Subcutaneous adipose tissue (tissue), 4 donors: ENCODE data around the gene SPI1. TPM values are rescaled to one million over a fixed set of nuclear protein-coding genes. Genes with fewer than 3 reads are reported as not detected.

Experiments
- CTCF ChIP-seq: fragments of 450-650 bp; IDR thresholded peaks from one replicate; pipeline ENCODE4 v1.5.1; 2016; ENCODE audit warnings: low read depth, mild to moderate bottlenecking, control low read depth, antibody characterized with exemption, moderate library complexity
- total RNA-seq, 4 donors: library from RNA; depleted of rRNA; stranded (reverse); fragments of >200 nt; gene quantifications; one replicate each; pipeline ENCODE4 v1.1.0, GENCODE V29; 2016

SPI1 gene
- total RNA-seq, 4 donors from 2014 or later = 20.3 to 92.3 (median 32.6) TPM

GRCh38 chr11:47328449-47329390 is 49.6 kb downstream of the SPI1 start:
- no peak for TF ChIP-seq CTCF

- no peak for TF ChIP-seq CTCF
Measured at GRCh38 chr11:47327949-47328348, 50.4 kb downstream of the SPI1 start.

GRCh38 chr11:47327025-47327424 is 51.3 kb downstream of the SPI1 start:
- no peak for TF ChIP-seq CTCF

DNA sequence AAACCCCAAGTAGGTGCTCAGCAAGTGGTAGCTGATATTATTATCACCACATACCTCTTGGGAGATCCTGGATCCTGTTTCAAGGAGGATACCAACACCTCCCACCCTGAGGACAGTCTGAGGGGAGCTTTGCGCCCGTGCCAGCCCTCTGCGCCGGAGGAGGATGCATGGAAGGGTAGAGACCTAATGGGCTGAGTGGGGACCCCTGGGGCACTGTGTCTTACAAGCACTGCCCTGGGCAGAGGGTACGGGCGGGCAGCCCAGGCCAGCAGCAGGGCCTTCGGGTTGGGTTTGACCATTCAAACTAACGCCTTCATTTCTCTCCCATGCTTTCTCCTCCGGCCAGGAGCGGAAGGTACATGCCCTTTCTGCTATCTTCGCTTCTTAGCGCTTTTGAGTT is 52.1 kb downstream of the SPI1 start:
- no peak for TF ChIP-seq CTCF

DNA sequence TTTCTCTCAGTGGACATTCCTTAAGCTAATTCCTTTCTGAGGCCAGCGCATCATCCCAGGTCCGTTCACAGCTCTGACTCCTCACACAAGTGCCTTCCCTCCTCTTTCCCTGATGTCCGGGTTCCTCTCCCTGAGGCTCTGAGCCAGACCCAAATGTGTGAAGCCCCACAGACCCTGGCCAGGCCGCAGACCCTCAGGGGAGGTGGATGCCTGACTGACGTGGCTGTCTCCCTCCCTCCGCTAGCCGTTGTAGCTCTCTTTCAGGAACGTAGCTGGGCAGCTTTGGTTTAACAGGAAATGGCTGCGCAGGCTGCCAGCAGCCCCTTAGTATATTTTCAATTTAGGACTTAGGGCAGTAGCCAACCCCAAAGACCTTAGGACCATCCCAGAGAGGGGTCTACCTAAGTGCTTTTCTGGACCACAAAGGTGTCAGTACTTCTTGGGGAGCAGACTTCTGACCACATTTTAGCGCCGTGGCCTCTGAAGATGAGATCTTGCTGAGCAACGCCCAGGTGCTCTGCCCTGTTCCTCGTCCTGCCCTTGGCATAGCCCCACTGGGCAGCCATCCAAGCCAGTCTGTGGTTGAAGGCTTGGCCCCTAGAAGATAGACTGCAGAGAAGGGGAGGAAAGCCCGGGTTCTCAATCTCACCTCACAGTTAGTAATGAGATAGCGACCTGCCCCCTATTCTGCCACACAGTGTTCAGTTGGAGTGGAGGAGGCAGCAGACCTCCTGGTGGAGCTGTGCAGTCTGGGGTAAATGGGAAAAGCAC is 52.9 kb downstream of the SPI1 start:
- TF ChIP-seq CTCF = no peak

GRCh38 chr11:47324520-47324919 is 53.8 kb downstream of the SPI1 start:
- no peak for TF ChIP-seq CTCF

- TF ChIP-seq CTCF = no peak
Measured at GRCh38 chr11:47318166-47318565, 60.2 kb downstream of the SPI1 start.
